Erythroblast (primary cell): Measurements from ENCODE around the gene DHH.

ENCODE experiments used
- DNase-seq, 2 experiments: peaks; one replicate each; lab custom pipeline; 2025; lab: John Stamatoyannopoulos, UW
- GATA1 ChIP-seq: IDR thresholded peaks from 2 replicates; pipeline ENCODE4 v1.6.1; 2011; ENCODE audit warnings: low read depth, mild to moderate bottlenecking, control low read depth, low read length, moderate library complexity
- POLR2A ChIP-seq: IDR thresholded peaks from 2 replicates; pipeline ENCODE4 v1.6.1; 2011; ENCODE audit warnings: mild to moderate bottlenecking, low read length

Gene DHH

GRCh38 chr12:49054524-49054923, 40.1 kb downstream of the DHH start:
- TF ChIP-seq GATA1 = no peak
- TF ChIP-seq POLR2A = no peak
- DNase-seq = no peak

- no peak for DNase-seq
- TF ChIP-seq GATA1 = no peak
These were observed 40.5 kb downstream of the DHH start for GRCh38 chr12:49054096-49054495.

- TF ChIP-seq POLR2A = no peak
- no peak for TF ChIP-seq GATA1
- DNase-seq = no peak
These were observed 42.0 kb downstream of the DHH start for GRCh38 chr12:49052451-49053208.

- TF ChIP-seq GATA1 = no peak
- TF ChIP-seq POLR2A = no peak
- no peak for DNase-seq
These were observed 42.7 kb downstream of the DHH start for GRCh38 chr12:49051777-49052438.

GRCh38 chr12:49051373-49051764, 43.2 kb downstream of the DHH start:
- DNase-seq = no peak
- no peak for TF ChIP-seq POLR2A
- TF ChIP-seq GATA1 = no peak

- no peak for TF ChIP-seq GATA1
- no peak for TF ChIP-seq POLR2A
These were observed 43.9 kb downstream of the DHH start for GRCh38 chr12:49050507-49051372.

GRCh38 chr12:49049566-49050224, 44.9 kb downstream of the DHH start:
- TF ChIP-seq POLR2A (no peak), GATA1 (no peak)
- no peak for DNase-seq

More at GRCh38 chr12:49050507-49051372, 43.9 kb downstream of the DHH start:
- DNase-seq = no peak

- no peak for DNase-seq
- no peak for TF ChIP-seq POLR2A
- TF ChIP-seq GATA1 = no peak
These were observed 45.6 kb downstream of the DHH start for GRCh38 chr12:49048953-49049352.

- TF ChIP-seq POLR2A = no peak
- no peak for TF ChIP-seq GATA1
- DNase-seq = no peak
These were observed 48.3 kb downstream of the DHH start for GRCh38 chr12:49046129-49046895.

GRCh38 chr12:49044660-49045059, 49.9 kb downstream of the DHH start:
- no peak for TF ChIP-seq GATA1

GRCh38 chr12:49043856-49044258, 50.7 kb downstream of the DHH start:
- peak; percentile 79 to 86 for DNase-seq
- TF ChIP-seq GATA1 (no peak), POLR2A (no peak)

More at GRCh38 chr12:49044660-49045059, 49.9 kb downstream of the DHH start:
- DNase-seq = no peak

- no peak for TF ChIP-seq GATA1
- DNase-seq = no peak
These were observed 51.4 kb downstream of the DHH start for GRCh38 chr12:49043241-49043640.

- no peak for DNase-seq
- TF ChIP-seq POLR2A (no peak), GATA1 (no peak)
These were observed 52.6 kb downstream of the DHH start for GRCh38 chr12:49041881-49042484.
